K562 (cell line): Measurements from ENCODE around the gene MECR. TPM values are rescaled to one million over a fixed set of nuclear protein-coding genes. Genes with fewer than 3 reads are reported as not detected.

Source experiments
- ATAC-seq: fragments of 200-7000 bp; cut with Tn5 transposase; 3 replicates; pipeline ENCODE4 v1.9.1; 2020; ENCODE audit warnings: moderate library complexity
- BruUV-seq: library from RNA; stranded (reverse); fragments of 400-500 nt; replicated peaks from 2 replicates; lab custom pipeline; 2021; lab: Mats Ljungman, UMichigan
- CTCF ChIA-PET: fragments of 300-600 bp; formaldehyde crosslinking; extraction: SDS; loops from one replicate; lab custom pipeline; 2021; ENCODE audit warnings: low intra/inter-chr PET ratio; lab: Yijun Ruan, JAX
- POLR2A ChIA-PET: fragments of 300-600, 350-650 bp; sonication (Branson Sonifier 250); formaldehyde crosslinking; extraction: SDS; loops from one replicate; lab custom pipeline; 2021; ENCODE audit warnings: antibody characterized with exemption, inconsistent platforms; lab: Yijun Ruan, JAX
- DNase-seq, 4 experiments: peaks; one replicate each; pipeline versions ENCODE4 v3.0.0 to v3.0.0-alpha.2; 2011 to 2018; ENCODE audit warnings: low spot score in 3 of 4, mixed read lengths in 3 of 4; ENCODE audit errors: extremely low read depth in 1 of 4
- FAIRE-seq: peaks from 2 replicates; lab custom pipeline; 2011; peaks lifted over from hg19 to GRCh38; lab: Jason Lieb, UNC
- H2AFZ ChIP-seq: 2 replicates; pipeline ENCODE4 v1.6.0; 2011; ENCODE audit warnings: low read depth, low read length, control low read depth, inconsistent platforms
- H3K27ac ChIP-seq: fragments of 200-600 bp; 3 replicates; pipeline ENCODE4 v1.8.0; 2011; ENCODE audit warnings: low read depth, mild to moderate bottlenecking, control low read depth, inconsistent platforms, low read length, moderate library complexity, mixed read lengths; ENCODE audit errors: extremely low read depth
- H3K27me3 ChIP-seq, 2 experiments: fragments of 300-600 bp in 1 of 2; 2 replicates in 1 of 2; 3 replicates in 1 of 2; pipeline versions ENCODE4 v1.6.0 to v1.8.0; 2011; ENCODE audit warnings: inconsistent platforms in 2 of 2, low read length in 2 of 2, mild to moderate bottlenecking in 1 of 2, mixed read lengths in 1 of 2, moderate library complexity in 1 of 2; ENCODE audit not compliant: control insufficient read depth in 2 of 2, insufficient read depth in 2 of 2
- H3K36me3 ChIP-seq: fragments of 300-600 bp; 3 replicates; pipeline ENCODE4 v1.8.0; 2011; ENCODE audit warnings: mild to moderate bottlenecking, low read length, inconsistent platforms; ENCODE audit not compliant: control insufficient read depth, insufficient read depth
- H3K4me1 ChIP-seq, 2 experiments: fragments of 200-600 bp in 1 of 2; replicated peaks in 1 of 2; 2 replicates in 1 of 2; 3 replicates in 1 of 2; pipeline versions ENCODE4 v1.5.1 to v1.8.0; 2011; ENCODE audit warnings: inconsistent platforms in 2 of 2, low read length in 2 of 2, mild to moderate bottlenecking in 1 of 2, mixed read lengths in 1 of 2, moderate library complexity in 1 of 2; ENCODE audit not compliant: control insufficient read depth in 2 of 2, insufficient read depth in 2 of 2
- H3K4me2 ChIP-seq: 2 replicates; pipeline ENCODE4 v1.6.1; 2011; ENCODE audit warnings: low read length, control low read depth, inconsistent platforms, mixed read lengths; ENCODE audit not compliant: insufficient read depth
- H3K4me3 ChIP-seq: fragments of 200-600 bp; sonication (generic), shearing (Covaris generic); 2 replicates; pipeline ENCODE4 v1.5.1; 2016; ENCODE audit warnings: control low read depth, inconsistent platforms
- H3K79me2 ChIP-seq: fragments of 200-600 bp; 3 replicates; pipeline ENCODE4 v1.8.0; 2011; ENCODE audit warnings: low read length, inconsistent platforms; ENCODE audit not compliant: control insufficient read depth, insufficient read depth
- H3K9ac ChIP-seq, 2 experiments: 2 replicates each; pipeline versions ENCODE4 v1.6.0 to v1.6.1; 2011; ENCODE audit warnings: low read depth in 2 of 2, low read length in 2 of 2, control low read depth in 1 of 2, inconsistent platforms in 1 of 2, mild to moderate bottlenecking in 1 of 2, mixed read lengths in 1 of 2; ENCODE audit not compliant: insufficient read depth in 1 of 2
- H3K9me1 ChIP-seq: one replicate; pipeline ENCODE4 v1.6.0; 2011; ENCODE audit warnings: inconsistent platforms, mild to moderate bottlenecking, low read length, moderate library complexity; ENCODE audit not compliant: control insufficient read depth, insufficient read depth
- H3K9me3 ChIP-seq: replicated peaks from 2 replicates; pipeline ENCODE4 v1.5.1; 2011; ENCODE audit warnings: low read depth, low read length, inconsistent platforms; ENCODE audit not compliant: control insufficient read depth, insufficient read depth
- H4K20me1 ChIP-seq: replicated peaks from 2 replicates; pipeline ENCODE4 v1.6.1; 2011; ENCODE audit warnings: low read length, inconsistent platforms, mixed read lengths; ENCODE audit not compliant: control insufficient read depth, insufficient read depth
- BCL6 ChIP-seq: fragments of 250-450 bp; sonication (Bioruptor Pico); IDR thresholded peaks from 2 replicates; pipeline ENCODE4 v1.4.0; 2020
- BHLHE40 ChIP-seq: IDR thresholded peaks from 2 replicates; pipeline ENCODE4 v1.6.1; 2011; ENCODE audit warnings: low read length, improper control_type of control experiment
- CHD4 ChIP-seq: fragments of 200-600 bp; sonication (generic); IDR thresholded peaks from 3 replicates; pipeline ENCODE4 v1.6.1; 2012; ENCODE audit warnings: low read depth, mild to moderate bottlenecking, mixed read lengths, low read length, inconsistent platforms; ENCODE audit not compliant: insufficient read depth, insufficient replicate concordance, poor library complexity, severe bottlenecking
- DDX20 ChIP-seq: fragments of 450-650 bp; IDR thresholded peaks from 2 replicates; pipeline ENCODE4 v1.6.1; 2016; ENCODE audit warnings: missing genetic modification characterization, low read depth, mild to moderate bottlenecking, missing compliant biosample characterization, moderate library complexity
- MECOM ChIP-seq: fragments of 250-450 bp; sonication (Bioruptor Pico); IDR thresholded peaks from 2 replicates; pipeline ENCODE4 v1.8.0; 2022; ENCODE audit warnings: inconsistent platforms
- SP2 ChIP-seq: IDR thresholded peaks from 2 replicates; pipeline ENCODE4 v1.6.1; 2011; ENCODE audit warnings: mild to moderate bottlenecking, low read depth, low read length, moderate library complexity; ENCODE audit not compliant: poor library complexity, severe bottlenecking; ENCODE audit errors: extremely low read depth
- TBL1XR1 ChIP-seq, 2 experiments: IDR thresholded peaks; 2 replicates each; pipeline ENCODE4 v1.6.1; 2012; ENCODE audit warnings: improper control_type of control experiment in 2 of 2, low read length in 2 of 2, mild to moderate bottlenecking in 1 of 2
- ZNF124 ChIP-seq: sonication (generic); formaldehyde crosslinking; IDR thresholded peaks from 2 replicates; pipeline ENCODE4 v1.8.1; 2022; ENCODE audit warnings: missing genetic modification reagents
- ZNF217 ChIP-seq: sonication (generic); formaldehyde crosslinking; IDR thresholded peaks from 2 replicates; pipeline ENCODE4 v1.8.0; 2022; ENCODE audit warnings: mild to moderate bottlenecking, missing genetic modification reagents
- ZNF76 ChIP-seq: fragments of 250-450 bp; sonication (Bioruptor Pico); IDR thresholded peaks from 2 replicates; pipeline ENCODE4 v1.4.0; 2020; ENCODE audit warnings: mild to moderate bottlenecking, moderate library complexity, borderline replicate concordance
- WGBS: fragments of 100-300 bp; shearing (Covaris generic); methylation state at CpG from one replicate; pipeline ENCODE4 v1.1.6; 2016; ENCODE audit warnings: low coverage, mixed read lengths; ENCODE audit not compliant: insufficient coverage; ENCODE audit errors: missing lambda C conversion rate; 5-methylcytosine and 5-hydroxymethylcytosine counted together
- in situ Hi-C: fragments of 300-500 bp; cut with MboI; formaldehyde crosslinking; loops from 4 replicates; pipeline ENCODE4 v1.15.0; 2018; ENCODE audit warnings: inconsistent platforms, mixed read lengths
- intact Hi-C: fragments of 100-400 bp; cut with micrococcal nuclease; formaldehyde crosslinking; loops from 2 replicates; pipeline ENCODE4 v1.14.2; 2022
- polyA plus RNA-seq, 8 experiments: library from polyadenylated mRNA; depleted of rRNA in 4 of 8; stranded (reverse) in 5 of 8; unstranded in 3 of 8; fragments of >200 nt; fragmentation: Nextera tagmentation in 2 of 8; fragmentation: Illumina TruSeq in 1 of 8; extraction: Ambion mirVana in 2 of 8; extraction: Trizol in 1 of 8; gene quantifications; 2 replicates each; pipeline versions ENCODE4 v1.2.1 to v1.2.3, GENCODE V29; 2011 to 2014; ENCODE audit warnings: inconsistent platforms in 1 of 8, missing spikeins in 1 of 8
- total RNA-seq, 7 experiments: library from RNA; depleted of rRNA in 6 of 7; stranded (reverse); fragments of >200 nt in 6 of 7; fragmentation: Illumina TruSeq in 2 of 7; extraction: Trizol in 2 of 7; gene quantifications; 2 replicates each; pipeline versions ENCODE4 v1.2.1 to v1.2.3, GENCODE V29; 2011 to 2021; ENCODE audit warnings: low replicate concordance in 1 of 7
- TF ChIP-seq, protein P1 (sequence below): fragments of 250-450 bp; sonication (Bioruptor Pico); IDR thresholded peaks from 2 replicates; pipeline ENCODE4 v1.8.0; 2022; ENCODE audit warnings: inconsistent platforms, mild to moderate bottlenecking, moderate library complexity, borderline replicate concordance
- TF ChIP-seq, protein P2 (sequence below): fragments of 150-350 bp; IDR thresholded peaks from 2 replicates; pipeline ENCODE4 v1.6.1; 2014; ENCODE audit warnings: low read depth, mild to moderate bottlenecking, low read length, borderline replicate concordance

Gene MECR
- total and polyA plus RNA-seq, 9 of the 15 experiments (the other 6 are each of a cell fraction or from before 2014, with no cell fraction given), result 10.4 to 58.6 (median 42.9) TPM

DNA sequence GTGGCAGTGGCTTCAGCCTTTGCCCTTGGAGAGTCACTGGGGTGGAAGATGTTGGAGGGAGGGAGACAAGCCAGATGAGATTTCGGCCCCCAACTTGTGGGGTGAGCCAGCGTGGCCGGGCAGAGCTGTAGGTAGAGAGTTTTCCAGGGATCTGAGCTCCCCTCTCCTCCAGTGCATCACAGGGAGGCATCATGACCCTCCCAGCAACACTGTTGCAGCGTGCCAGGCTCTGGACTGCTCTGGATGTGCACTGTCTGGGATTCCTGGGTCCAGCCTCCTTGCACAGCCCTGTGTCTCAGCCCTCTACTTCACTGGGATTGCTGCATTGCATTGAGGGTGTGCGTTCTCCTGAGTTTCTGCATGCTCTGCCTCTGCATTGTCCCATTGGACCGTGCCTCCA, 14.5 kb upstream of the MECR start:
- intact Hi-C loops, result no loop called here
- CTCF ChIA-PET, result no interaction called here
- in situ Hi-C loops, result no loop called here

More for the DNA sequence above, 14.5 kb upstream of the MECR start:
- no peak overlapping the region for H3K9ac ChIP-seq
- no peak overlapping the region for H3K4me3 ChIP-seq
- DNase-seq (no peak), ATAC-seq (no peak)
- H4K20me1 ChIP-seq, result peaks cover 24% of the 10 kb centered on the region
- WGBS, result 0% methylated on average over 6 of the region's 6 CpGs
- H3K36me3 ChIP-seq, result no peaks in the 10 kb centered on the region
- H3K79me2 ChIP-seq, result no peaks in the 10 kb centered on the region
- no peak overlapping the region for H3K4me2 ChIP-seq
- no TSS peak for BruUV-seq
- H3K27ac ChIP-seq, result no peak overlapping the region
- peaks cover 4 to 10% of the 10 kb centered on the region in 2 experiments; a peak in 3 of 5 replicates for H3K4me1 ChIP-seq
- peaks cover 20 to 53% of the 10 kb centered on the region in 2 experiments; a peak in 4 of 5 replicates for H3K27me3 ChIP-seq
- POLR2A ChIA-PET, result interaction anchor here (0.6 kb wide), 1 partner anchor 502 kb away, joined by 4 read pairs; no protein-coding TSS in a partner anchor
- TF ChIP-seq MECOM (CRISPR knock-in tag) (no peak), CHD4 (no peak), DDX20 (tag) (no peak), BCL6 (CRISPR knock-in tag) (no peak), SP2 (no peak), ZNF124 (CRISPR knock-in tag) (no peak), TBL1XR1 (IDR thresholded peaks at IDR 0.05; ENCODE audit: low read length in 2 of 2) (no peak), BHLHE40 (no peak), ZNF76 (CRISPR knock-in tag) (no peak), ZNF217 (CRISPR knock-in tag) (no peak)
- TF ChIP-seq, protein P1, sequence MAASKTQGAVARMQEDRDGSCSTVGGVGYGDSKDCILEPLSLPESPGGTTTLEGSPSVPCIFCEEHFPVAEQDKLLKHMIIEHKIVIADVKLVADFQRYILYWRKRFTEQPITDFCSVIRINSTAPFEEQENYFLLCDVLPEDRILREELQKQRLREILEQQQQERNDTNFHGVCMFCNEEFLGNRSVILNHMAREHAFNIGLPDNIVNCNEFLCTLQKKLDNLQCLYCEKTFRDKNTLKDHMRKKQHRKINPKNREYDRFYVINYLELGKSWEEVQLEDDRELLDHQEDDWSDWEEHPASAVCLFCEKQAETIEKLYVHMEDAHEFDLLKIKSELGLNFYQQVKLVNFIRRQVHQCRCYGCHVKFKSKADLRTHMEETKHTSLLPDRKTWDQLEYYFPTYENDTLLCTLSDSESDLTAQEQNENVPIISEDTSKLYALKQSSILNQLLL (CRISPR knock-in tag), result no peak
- TF ChIP-seq, protein P2, sequence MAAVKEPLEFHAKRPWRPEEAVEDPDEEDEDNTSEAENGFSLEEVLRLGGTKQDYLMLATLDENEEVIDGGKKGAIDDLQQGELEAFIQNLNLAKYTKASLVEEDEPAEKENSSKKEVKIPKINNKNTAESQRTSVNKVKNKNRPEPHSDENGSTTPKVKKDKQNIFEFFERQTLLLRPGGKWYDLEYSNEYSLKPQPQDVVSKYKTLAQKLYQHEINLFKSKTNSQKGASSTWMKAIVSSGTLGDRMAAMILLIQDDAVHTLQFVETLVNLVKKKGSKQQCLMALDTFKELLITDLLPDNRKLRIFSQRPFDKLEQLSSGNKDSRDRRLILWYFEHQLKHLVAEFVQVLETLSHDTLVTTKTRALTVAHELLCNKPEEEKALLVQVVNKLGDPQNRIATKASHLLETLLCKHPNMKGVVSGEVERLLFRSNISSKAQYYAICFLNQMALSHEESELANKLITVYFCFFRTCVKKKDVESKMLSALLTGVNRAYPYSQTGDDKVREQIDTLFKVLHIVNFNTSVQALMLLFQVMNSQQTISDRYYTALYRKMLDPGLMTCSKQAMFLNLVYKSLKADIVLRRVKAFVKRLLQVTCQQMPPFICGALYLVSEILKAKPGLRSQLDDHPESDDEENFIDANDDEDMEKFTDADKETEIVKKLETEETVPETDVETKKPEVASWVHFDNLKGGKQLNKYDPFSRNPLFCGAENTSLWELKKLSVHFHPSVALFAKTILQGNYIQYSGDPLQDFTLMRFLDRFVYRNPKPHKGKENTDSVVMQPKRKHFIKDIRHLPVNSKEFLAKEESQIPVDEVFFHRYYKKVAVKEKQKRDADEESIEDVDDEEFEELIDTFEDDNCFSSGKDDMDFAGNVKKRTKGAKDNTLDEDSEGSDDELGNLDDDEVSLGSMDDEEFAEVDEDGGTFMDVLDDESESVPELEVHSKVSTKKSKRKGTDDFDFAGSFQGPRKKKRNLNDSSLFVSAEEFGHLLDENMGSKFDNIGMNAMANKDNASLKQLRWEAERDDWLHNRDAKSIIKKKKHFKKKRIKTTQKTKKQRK, result no peak
- TF ChIP-seq, all 486 proteins: peak for 0
- Histone ChIP-seq H2AFZ (no peak overlapping the region), H3K9me3 (no peaks in the 10 kb centered on the region), H3K9me1 (no peaks in the 10 kb centered on the region)
- no peak for FAIRE-seq
